HG03135 (cell line): ENCODE data around the gene COL20A1.
"Not testable (repeated sequence)": the region's sequence is repeated elsewhere in the genome, so short reads cannot be mapped to it uniquely, and the experiment has no call there.

Source experiments
- ATAC-seq: cut with Tn5 transposase; IDR thresholded peaks from one replicate; pipeline ENCODE4 v1.9.1; 2021; ENCODE audit warnings: mild to moderate bottlenecking, moderate library complexity; ENCODE audit not compliant: unreplicated experiment

The COL20A1 gene

GRCh38 chr20:63330940-63331339, 38.0 kb downstream of the COL20A1 start:
- no peak for ATAC-seq

GRCh38 chr20:63331741-63332400, 38.9 kb downstream of the COL20A1 start:
- ATAC-seq = no peak

DNA sequence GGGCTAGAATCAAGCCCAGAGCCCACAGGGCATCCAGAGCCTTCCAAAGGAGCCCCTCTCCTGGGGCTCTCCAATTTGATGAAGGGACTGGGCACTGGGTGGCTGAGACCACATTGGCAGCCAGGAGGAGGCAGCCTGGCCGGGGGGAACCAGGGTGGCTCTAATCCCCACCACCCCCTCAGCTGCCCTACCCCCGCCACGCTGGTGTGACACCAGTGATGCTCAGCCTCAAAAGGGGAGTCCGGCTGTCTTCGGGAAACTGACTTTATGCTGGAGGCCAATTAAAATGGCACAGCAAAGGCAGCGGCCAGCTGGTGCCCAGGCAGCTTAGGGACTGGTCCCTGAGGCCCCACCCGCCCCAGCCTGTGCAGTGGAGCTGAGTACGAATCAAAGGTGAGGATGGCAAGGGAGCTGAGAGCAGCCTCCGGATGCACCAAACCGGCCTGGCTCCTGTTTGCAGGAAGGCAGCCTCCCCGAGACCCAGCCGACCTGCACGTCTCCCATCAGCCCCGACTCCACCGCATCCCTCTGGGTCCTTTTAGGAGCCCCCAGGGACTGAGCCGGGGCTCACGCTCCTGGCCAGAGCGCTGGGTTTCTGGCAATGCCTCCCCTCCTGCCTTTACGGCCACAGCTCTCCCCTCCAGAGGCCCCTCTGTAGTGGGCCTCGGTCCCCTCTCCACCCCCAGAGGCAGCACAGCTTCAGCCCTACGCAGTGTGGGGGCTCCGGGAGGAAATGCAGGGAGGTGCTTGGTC, 39.7 kb downstream of the COL20A1 start:
- no peak for ATAC-seq

DNA sequence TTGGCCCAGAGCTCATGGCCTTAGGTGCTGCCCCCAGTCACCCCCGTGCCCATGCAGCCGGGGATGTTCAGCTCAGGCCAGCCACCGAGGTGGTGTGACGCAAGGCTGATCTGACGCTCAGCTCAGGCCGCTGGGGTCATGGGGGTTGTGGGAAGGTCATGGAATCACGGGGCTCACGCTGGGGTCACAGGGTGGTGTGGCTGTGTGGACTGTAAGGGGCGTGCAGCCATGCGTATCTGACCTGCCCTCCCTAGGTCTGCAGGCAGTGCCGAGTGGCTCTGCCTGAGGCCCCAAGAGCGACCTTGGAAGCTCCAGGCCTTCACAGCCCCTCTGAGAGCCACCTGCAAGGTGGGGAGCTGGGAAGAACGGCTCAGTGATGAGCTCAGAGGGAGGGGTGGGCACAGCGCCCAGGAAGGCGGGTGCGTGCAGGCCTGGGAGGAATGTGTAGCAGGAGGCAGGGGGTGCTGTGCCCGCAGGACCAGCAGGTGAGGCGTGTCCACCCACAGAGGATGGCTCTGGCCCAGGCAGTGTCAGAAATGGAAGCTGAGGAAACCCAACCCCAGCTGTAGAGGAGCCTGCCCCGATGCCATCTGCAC, 40.4 kb downstream of the COL20A1 start:
- ATAC-seq = no peak

- ATAC-seq = no peak
Measured at GRCh38 chr20:63334356-63334755, 41.4 kb downstream of the COL20A1 start.

- ATAC-seq = not testable (repeated sequence)
Measured at GRCh38 chr20:63335060-63335459, 42.1 kb downstream of the COL20A1 start.

DNA sequence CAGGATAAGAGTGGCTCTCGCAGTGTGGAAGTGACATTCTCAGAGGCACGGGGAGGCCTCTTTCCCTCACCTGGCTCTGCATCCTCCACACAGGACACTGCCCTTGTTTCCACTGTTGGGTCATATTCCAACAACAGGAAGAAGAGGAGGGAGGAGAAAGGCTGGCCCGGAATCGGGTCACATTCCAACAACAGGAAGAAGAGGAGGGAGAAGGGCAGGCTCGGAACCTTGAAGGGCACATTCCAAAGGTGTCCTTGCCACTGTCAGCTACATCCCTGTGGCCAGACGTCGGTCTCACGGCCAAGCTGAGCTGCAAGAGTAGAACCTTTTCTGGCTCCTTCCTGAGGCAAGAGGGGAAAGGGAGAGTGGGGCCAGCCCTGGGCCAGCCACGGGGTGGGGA, 42.7 kb downstream of the COL20A1 start:
- ATAC-seq = no peak

GRCh38 chr20:63336232-63336752, 43.3 kb downstream of the COL20A1 start:
- ATAC-seq = no peak

DNA sequence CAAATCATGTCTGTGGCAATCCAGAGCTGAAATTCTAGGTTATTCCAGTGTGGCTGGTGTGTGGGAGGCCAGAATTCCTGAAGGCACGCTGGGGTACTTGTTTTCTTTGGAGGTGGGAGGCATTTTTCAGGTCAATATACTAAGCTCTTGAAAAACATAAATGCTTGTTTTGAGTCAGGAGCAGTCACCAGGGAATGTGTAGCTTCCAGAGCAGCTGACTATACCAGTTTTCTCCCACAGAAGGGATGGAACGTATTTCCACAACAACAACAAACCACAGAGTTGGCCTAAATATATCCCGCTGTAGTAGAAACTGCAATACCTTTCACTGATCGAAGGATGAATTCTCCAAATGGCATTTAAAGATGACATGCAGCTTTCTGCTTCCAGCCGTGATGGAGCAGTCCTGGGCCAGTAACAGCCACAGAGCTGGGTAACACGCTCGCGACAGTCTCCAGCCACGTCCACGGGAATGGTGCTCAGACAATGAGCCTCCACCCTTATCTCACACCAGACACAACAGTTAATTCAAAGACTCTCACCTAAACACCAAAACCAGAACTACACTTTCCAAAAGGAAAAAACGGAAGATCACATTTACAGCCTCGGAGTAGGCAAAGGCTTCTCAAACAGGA, 44.9 kb downstream of the COL20A1 start:
- no peak for ATAC-seq

DNA sequence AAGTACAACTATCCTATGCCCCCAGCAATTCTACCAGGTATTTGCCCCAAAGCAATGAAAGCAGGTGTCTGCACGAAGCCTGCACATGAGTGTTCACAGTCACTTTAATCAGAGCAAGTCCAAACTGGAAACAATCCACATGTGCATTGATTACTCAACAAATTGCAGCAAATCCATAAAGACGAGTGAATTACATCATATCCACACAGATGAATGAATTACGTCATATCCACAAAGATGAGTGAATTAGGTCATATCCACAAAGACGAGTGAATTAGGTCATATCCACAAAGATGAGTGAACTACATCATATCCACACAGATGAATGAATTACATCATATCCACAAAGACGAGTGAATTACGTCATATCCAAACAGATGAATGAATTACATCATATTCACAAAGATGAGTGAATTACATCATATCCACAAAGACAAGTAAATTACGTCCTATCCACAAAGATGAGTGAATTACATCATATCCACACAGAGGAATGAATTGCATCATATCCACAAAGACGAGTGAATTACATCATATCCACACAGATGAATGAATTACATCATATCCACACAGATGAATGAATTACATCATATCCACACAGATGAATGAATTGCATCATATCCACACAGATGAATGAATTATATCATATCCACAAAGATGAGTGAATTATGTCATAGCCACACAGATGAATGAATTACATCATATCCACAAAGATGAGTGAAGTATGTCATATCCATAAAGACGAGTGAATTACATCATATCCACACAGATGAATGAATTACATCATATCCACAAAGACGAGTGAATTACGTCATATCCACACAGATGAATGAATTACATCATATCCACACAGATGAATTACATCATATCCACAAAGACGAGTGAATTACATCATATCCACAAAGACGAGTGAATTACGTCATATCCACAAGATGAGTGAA, 46.4 kb downstream of the COL20A1 start:
- ATAC-seq = not testable (repeated sequence)

DNA sequence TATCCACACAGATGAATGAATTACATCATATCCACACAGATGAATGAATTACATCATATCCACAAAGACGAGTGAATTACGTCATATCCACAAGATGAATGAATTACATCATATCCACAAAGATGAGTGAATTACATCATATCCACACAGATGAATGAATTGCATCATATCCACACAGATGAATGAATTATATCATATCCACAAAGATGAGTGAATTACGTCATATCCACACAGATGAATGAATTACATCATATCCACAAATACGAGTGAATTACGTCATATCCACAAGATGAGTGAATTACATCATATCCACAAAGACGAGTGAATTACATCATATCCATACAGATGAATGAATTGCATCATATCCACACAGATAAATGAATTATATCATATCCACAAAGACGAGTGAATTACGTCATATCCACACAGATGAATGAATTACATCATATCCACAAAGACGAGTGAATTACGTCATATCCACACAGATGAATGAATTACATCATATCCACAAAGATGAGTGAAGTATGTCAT, 47.2 kb downstream of the COL20A1 start:
- not testable (repeated sequence) for ATAC-seq

- ATAC-seq = no peak
Measured at GRCh38 chr20:63342561-63343459, 49.8 kb downstream of the COL20A1 start.

GRCh38 chr20:63343460-63344445, 50.8 kb downstream of the COL20A1 start:
- no peak for ATAC-seq

- no peak for ATAC-seq
Measured at GRCh38 chr20:63344616-63345327, 51.8 kb downstream of the COL20A1 start.

GRCh38 chr20:63345328-63346100, 52.5 kb downstream of the COL20A1 start:
- no peak for ATAC-seq
